ENCODE measurements around the gene LEKR1.

LEKR1 gene

GRCh38 chr3:156826144-156826895, at the start of gene LEKR1:
LEKR1 (plus strand) TSS chr3:156826353; CDS start chr3:156829330, 2,977 bp downstream.
- H3K9ac ChIP-seq (ENCODE audit: low read depth, low read length): peak within 1 kb of the TSS; percentile 50
- peaks cover 69% of the 10 kb centered on the region for H3K27me3 ChIP-seq (ENCODE audit: control insufficient read depth, insufficient read depth, low read length)
- H3K27ac ChIP-seq (ENCODE audit: low read depth, low read length): peak within 1 kb of the TSS; percentile 89
- H3K4me3 ChIP-seq (ENCODE audit: low read depth, low read length): peak within 1 kb of the TSS; percentile 67
- peaks cover 40% of the 10 kb centered on the region for H3K4me1 ChIP-seq (ENCODE audit: control insufficient read depth, insufficient read depth, low read length)
- H3K36me3 ChIP-seq (ENCODE audit: control insufficient read depth, insufficient read depth, low read length): no peaks in the 10 kb centered on the region
- no peaks in the 10 kb centered on the region for H3K9me3 ChIP-seq (ENCODE audit: control insufficient read depth, insufficient read depth, low read length)

GRCh38 chr3:156776871-156777270, 49.3 kb upstream of the LEKR1 start:
- no peak overlapping the region for H3K27ac ChIP-seq (ENCODE audit: low read depth, low read length)
- no peaks in the 10 kb centered on the region for H3K27me3 ChIP-seq (ENCODE audit: control insufficient read depth, insufficient read depth, low read length)
- H3K4me3 ChIP-seq (ENCODE audit: low read depth, low read length): no peak overlapping the region
- H3K9ac ChIP-seq (ENCODE audit: low read depth, low read length): no peak overlapping the region
- H3K9me3 ChIP-seq (ENCODE audit: control insufficient read depth, insufficient read depth, low read length): no peaks in the 10 kb centered on the region
- 0 out of 2 replicates have a peak, but pooled peaks cover 2% of the 10 kb centered on the region for H3K4me1 ChIP-seq (ENCODE audit: control insufficient read depth, insufficient read depth, low read length)
- H3K36me3 ChIP-seq (ENCODE audit: control insufficient read depth, insufficient read depth, low read length): no peaks in the 10 kb centered on the region

GRCh38 chr3:156781310-156782230, 44.6 kb upstream of the LEKR1 start:
- Histone ChIP-seq H3K9ac (ENCODE audit: low read depth, low read length) (no peak overlapping the region), H3K4me3 (ENCODE audit: low read depth, low read length) (no peak overlapping the region), H3K4me1 (ENCODE audit: control insufficient read depth, insufficient read depth, low read length) (no peaks in the 10 kb centered on the region), H3K27ac (ENCODE audit: low read depth, low read length) (no peak overlapping the region), H3K27me3 (ENCODE audit: control insufficient read depth, insufficient read depth, low read length) (no peaks in the 10 kb centered on the region), H3K36me3 (ENCODE audit: control insufficient read depth, insufficient read depth, low read length) (no peaks in the 10 kb centered on the region), H3K9me3 (ENCODE audit: control insufficient read depth, insufficient read depth, low read length) (no peaks in the 10 kb centered on the region)

DNA sequence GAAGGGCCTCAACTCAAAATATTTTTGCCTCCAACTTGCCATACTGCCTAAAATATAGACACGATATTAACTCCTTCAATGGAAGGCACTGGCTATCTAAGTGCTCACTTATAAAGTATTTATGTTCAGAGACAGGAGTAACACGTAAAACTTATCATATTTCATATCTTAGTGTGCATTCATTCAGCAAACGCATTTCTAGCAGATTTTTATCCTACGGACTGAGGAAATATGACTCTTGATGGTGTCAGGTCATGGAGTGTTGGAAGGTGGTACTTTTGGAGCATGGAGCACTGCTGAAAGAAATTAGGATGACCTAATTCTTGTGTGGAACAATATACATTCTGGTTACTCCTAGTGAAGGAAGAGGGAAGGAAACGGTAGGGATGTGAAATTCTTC, 43.8 kb upstream of the LEKR1 start:
- H3K4me3 ChIP-seq (ENCODE audit: low read depth, low read length): no peak overlapping the region
- no peaks in the 10 kb centered on the region for H3K27me3 ChIP-seq (ENCODE audit: control insufficient read depth, insufficient read depth, low read length)
- no peak overlapping the region for H3K27ac ChIP-seq (ENCODE audit: low read depth, low read length)
- no peak overlapping the region for H3K9ac ChIP-seq (ENCODE audit: low read depth, low read length)
- H3K4me1 ChIP-seq (ENCODE audit: control insufficient read depth, insufficient read depth, low read length): no peaks in the 10 kb centered on the region
- no peaks in the 10 kb centered on the region for H3K36me3 ChIP-seq (ENCODE audit: control insufficient read depth, insufficient read depth, low read length)
- no peaks in the 10 kb centered on the region for H3K9me3 ChIP-seq (ENCODE audit: control insufficient read depth, insufficient read depth, low read length)

DNA sequence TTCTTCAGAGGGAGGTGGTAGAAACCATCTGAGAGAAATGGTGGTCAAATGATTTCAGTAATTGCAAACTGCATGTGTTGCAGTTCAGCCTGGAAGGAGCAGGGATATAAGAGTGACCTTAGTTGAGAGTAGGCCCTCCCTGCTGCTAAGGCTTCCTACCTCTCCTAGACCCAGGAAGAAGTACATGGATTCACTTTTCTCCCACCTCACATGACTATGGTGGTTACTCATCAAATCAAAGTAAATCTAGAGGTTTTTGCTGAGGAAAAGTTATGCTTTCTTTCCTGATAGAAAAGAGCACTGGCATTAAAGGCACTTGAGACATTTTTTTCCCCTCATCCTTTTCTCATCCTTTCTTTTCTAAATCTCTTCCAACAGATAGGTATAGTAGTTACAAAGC, 43.2 kb upstream of the LEKR1 start:
- Histone ChIP-seq H3K9me3 (ENCODE audit: control insufficient read depth, insufficient read depth, low read length) (no peaks in the 10 kb centered on the region), H3K27ac (ENCODE audit: low read depth, low read length) (no peak overlapping the region), H3K4me1 (ENCODE audit: control insufficient read depth, insufficient read depth, low read length) (no peaks in the 10 kb centered on the region), H3K27me3 (ENCODE audit: control insufficient read depth, insufficient read depth, low read length) (no peaks in the 10 kb centered on the region), H3K9ac (ENCODE audit: low read depth, low read length) (no peak overlapping the region), H3K36me3 (ENCODE audit: control insufficient read depth, insufficient read depth, low read length) (no peaks in the 10 kb centered on the region), H3K4me3 (ENCODE audit: low read depth, low read length) (no peak overlapping the region)

GRCh38 chr3:156787001-156787400, 39.2 kb upstream of the LEKR1 start:
- Histone ChIP-seq H3K9me3 (ENCODE audit: control insufficient read depth, insufficient read depth, low read length) (no peaks in the 10 kb centered on the region), H3K27me3 (ENCODE audit: control insufficient read depth, insufficient read depth, low read length) (no peaks in the 10 kb centered on the region), H3K4me3 (ENCODE audit: low read depth, low read length) (no peak overlapping the region), H3K9ac (ENCODE audit: low read depth, low read length) (no peak overlapping the region), H3K27ac (ENCODE audit: low read depth, low read length) (no peak overlapping the region), H3K4me1 (ENCODE audit: control insufficient read depth, insufficient read depth, low read length) (peaks cover 9% of the 10 kb centered on the region; the same call in 1 of the 2 replicates), H3K36me3 (ENCODE audit: control insufficient read depth, insufficient read depth, low read length) (no peaks in the 10 kb centered on the region)

DNA sequence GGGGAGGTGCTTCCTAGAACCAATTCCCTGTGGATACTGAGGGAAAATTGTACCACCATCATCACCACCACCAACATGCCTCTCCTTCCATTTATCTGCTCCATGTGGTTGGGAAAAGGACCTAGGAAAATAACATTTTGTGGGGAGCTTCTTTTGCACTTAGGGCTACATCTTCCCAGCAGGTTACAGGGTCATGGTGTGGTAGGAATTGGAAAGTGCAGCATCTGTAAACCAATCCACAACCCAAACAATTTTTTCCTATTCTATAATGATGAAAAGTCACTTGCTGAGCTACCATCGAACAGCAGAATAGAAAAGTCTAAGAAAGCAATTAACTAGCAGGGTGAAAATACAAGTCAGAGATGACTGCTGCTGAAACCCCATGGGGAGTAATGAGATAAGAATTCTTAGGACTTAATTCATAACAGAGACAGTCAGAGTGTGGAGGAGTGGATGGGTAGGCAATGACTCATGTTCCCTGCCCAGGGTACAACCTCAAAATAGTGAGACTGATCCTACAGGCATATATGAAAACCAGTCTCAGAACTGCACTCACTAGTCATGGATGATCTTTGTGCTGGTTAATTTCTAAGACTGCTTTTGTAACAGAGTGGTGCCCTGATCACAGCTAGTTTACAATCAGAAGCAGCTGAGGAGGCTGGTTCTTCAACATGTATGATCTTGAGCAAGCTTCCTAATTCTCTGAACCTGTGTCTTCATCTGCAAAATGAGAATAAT, 38.1 kb upstream of the LEKR1 start:
- Histone ChIP-seq H3K4me1 (ENCODE audit: control insufficient read depth, insufficient read depth, low read length) (peaks cover 9% of the 10 kb centered on the region; the same call in 1 of the 2 replicates), H3K27ac (ENCODE audit: low read depth, low read length) (no peak overlapping the region), H3K9ac (ENCODE audit: low read depth, low read length) (no peak overlapping the region), H3K27me3 (ENCODE audit: control insufficient read depth, insufficient read depth, low read length) (no peaks in the 10 kb centered on the region), H3K4me3 (ENCODE audit: low read depth, low read length) (no peak overlapping the region), H3K9me3 (ENCODE audit: control insufficient read depth, insufficient read depth, low read length) (no peaks in the 10 kb centered on the region), H3K36me3 (ENCODE audit: control insufficient read depth, insufficient read depth, low read length) (no peaks in the 10 kb centered on the region)

DNA sequence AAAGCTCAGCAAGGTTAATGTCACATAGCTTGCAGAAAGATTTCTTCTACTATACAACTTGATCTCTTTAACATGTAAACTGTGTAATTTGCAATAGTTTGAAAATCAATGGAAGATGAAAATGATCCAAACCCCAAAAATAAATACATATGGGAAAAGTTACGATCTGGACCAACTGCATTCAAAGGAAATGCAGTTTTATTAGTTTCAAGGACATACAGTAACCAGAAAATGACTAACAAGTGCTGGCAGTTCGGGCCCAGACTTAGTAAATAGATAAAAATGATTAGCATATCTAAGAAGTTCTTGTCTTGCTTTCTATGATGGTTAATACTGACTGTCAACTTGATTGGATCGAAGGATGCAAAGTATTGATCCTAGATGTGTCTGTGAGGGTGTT, 37.3 kb upstream of the LEKR1 start:
- Histone ChIP-seq H3K9me3 (ENCODE audit: control insufficient read depth, insufficient read depth, low read length) (no peaks in the 10 kb centered on the region), H3K27ac (ENCODE audit: low read depth, low read length) (no peak overlapping the region), H3K9ac (ENCODE audit: low read depth, low read length) (no peak overlapping the region), H3K27me3 (ENCODE audit: control insufficient read depth, insufficient read depth, low read length) (no peaks in the 10 kb centered on the region), H3K4me1 (ENCODE audit: control insufficient read depth, insufficient read depth, low read length) (peaks cover 9% of the 10 kb centered on the region; the same call in 1 of the 2 replicates), H3K4me3 (ENCODE audit: low read depth, low read length) (no peak overlapping the region), H3K36me3 (ENCODE audit: control insufficient read depth, insufficient read depth, low read length) (no peaks in the 10 kb centered on the region)

DNA sequence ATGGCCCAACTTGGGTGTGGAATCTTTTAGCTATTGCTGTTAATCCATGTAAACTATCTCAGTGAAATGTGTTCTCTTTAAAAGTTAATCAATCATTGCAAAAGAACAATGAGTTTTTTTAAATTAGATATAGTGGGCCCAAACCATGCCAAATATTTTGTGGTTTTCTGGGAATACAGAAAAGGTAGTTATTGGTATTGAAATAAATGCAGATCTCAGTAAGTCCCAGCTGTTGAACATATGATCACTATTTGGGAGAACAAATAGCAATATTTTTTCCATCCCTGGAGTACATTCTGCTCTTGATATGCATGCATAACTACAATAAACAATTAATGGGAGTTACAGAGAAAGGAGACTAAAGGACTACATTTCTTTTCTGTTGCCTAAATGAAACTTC, 36.0 kb upstream of the LEKR1 start:
- Histone ChIP-seq H3K27me3 (ENCODE audit: control insufficient read depth, insufficient read depth, low read length) (no peaks in the 10 kb centered on the region), H3K9me3 (ENCODE audit: control insufficient read depth, insufficient read depth, low read length) (no peaks in the 10 kb centered on the region), H3K36me3 (ENCODE audit: control insufficient read depth, insufficient read depth, low read length) (no peaks in the 10 kb centered on the region), H3K4me1 (ENCODE audit: control insufficient read depth, insufficient read depth, low read length) (peaks cover 9% of the 10 kb centered on the region; the same call in 1 of the 2 replicates), H3K27ac (ENCODE audit: low read depth, low read length) (no peak overlapping the region), H3K4me3 (ENCODE audit: low read depth, low read length) (no peak overlapping the region), H3K9ac (ENCODE audit: low read depth, low read length) (no peak overlapping the region)

DNA sequence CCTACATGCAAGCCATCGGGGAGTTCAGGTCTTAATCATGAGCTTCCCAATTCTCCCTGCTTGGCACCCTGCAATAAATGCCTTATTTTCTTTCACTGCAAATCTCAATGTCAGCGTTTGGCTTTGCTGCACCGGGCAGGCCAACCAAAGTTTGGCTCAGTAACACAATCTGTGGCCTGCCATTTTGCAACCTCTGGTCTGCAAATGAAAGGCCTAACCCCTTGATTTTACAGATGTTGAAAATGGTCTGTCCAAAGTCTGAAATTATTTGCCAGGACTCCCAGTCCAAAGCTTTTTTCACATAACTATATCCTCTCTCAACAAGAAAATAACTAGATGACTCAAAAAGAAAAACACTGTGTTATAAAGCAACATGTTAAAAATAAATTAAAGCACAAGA, 34.0 kb upstream of the LEKR1 start:
- H3K4me1 ChIP-seq (ENCODE audit: control insufficient read depth, insufficient read depth, low read length): peaks cover 9% of the 10 kb centered on the region; the same call in 1 of the 2 replicates
- no peaks in the 10 kb centered on the region for H3K36me3 ChIP-seq (ENCODE audit: control insufficient read depth, insufficient read depth, low read length)
- no peak overlapping the region for H3K27ac ChIP-seq (ENCODE audit: low read depth, low read length)

More for the DNA sequence above, 34.0 kb upstream of the LEKR1 start:
- Histone ChIP-seq H3K9me3 (ENCODE audit: control insufficient read depth, insufficient read depth, low read length) (no peaks in the 10 kb centered on the region), H3K27me3 (ENCODE audit: control insufficient read depth, insufficient read depth, low read length) (no peaks in the 10 kb centered on the region), H3K4me3 (ENCODE audit: low read depth, low read length) (no peak overlapping the region), H3K9ac (ENCODE audit: low read depth, low read length) (no peak overlapping the region)

Measured in HUES48 (cell line).